Measurements from ENCODE around the gene TMEM203.
A peak's percentile ranks its signal among the peaks of the same experiment; 100 is the strongest.

- TF ChIP-seq CTCF (IDR thresholded peaks at IDR 0.05) (no peak), POLR2AphosphoS5 (IDR thresholded peaks at IDR 0.05) (peak; percentile 74)
Observed at GRCh38 chr9:137172901-137173795, 32.3 kb downstream of the TMEM203 start.
